ENCODE data around the gene NRG3. TPM values are rescaled to one million over a fixed set of nuclear protein-coding genes. Genes with fewer than 3 reads are reported as not detected.

NRG3 gene
- total and polyA plus RNA-seq, 7 donors, result 0.03 to 0.10 TPM; not detected in 5

GRCh38 chr10:82468453-82468852 lies 593.5 kb downstream of the NRG3 start:
- Histone ChIP-seq H3K27ac (no peak overlapping the region), H3K27me3 (ENCODE audit: insufficient read depth in 3 of 3, low read length in 2 of 3) (no peaks in the 10 kb centered on the region), H3K4me3 (no peak overlapping the region), H3K36me3 (ENCODE audit: insufficient read depth in 1 of 2, low read depth in 1 of 2) (no peaks in the 10 kb centered on the region), H3K4me1 (no peaks in the 10 kb centered on the region), H3K9me3 (no peaks in the 10 kb centered on the region)
- 41 to 50% (median 49%) methylated on average over 1 of the region's 1 CpG for WGBS, 3 donors
- intact Hi-C loops (cut with DNase I), result no loop called here
- DNase-seq (no peak), ATAC-seq (no peak)
- TF ChIP-seq CTCF (IDR thresholded peaks at IDR 0.05), result no peak

GRCh38 chr10:82472406-82473335 lies 597.7 kb downstream of the NRG3 start:
- no peak overlapping the region for H3K4me3 ChIP-seq
- no peaks in the 10 kb centered on the region for H3K9me3 ChIP-seq
- no peaks in the 10 kb centered on the region for H3K36me3 ChIP-seq (ENCODE audit: insufficient read depth in 1 of 2, low read depth in 1 of 2)
- TF ChIP-seq CTCF (IDR thresholded peaks at IDR 0.05), result no peak
- no peak overlapping the region for H3K27ac ChIP-seq
- intact Hi-C loops (cut with DNase I), result no loop called here
- DNase-seq (no peak), ATAC-seq (no peak)
- no peaks in the 10 kb centered on the region for H3K27me3 ChIP-seq (ENCODE audit: insufficient read depth in 3 of 3, low read length in 2 of 3)
- H3K4me1 ChIP-seq, result no peaks in the 10 kb centered on the region
- WGBS, 3 donors, result 83 to 89% (median 85%) methylated on average over 5 of the region's 5 CpGs

GRCh38 chr10:82477776-82478175 lies 602.8 kb downstream of the NRG3 start:
- ATAC-seq, result no peak
- no peak overlapping the region for H3K27ac ChIP-seq
- H3K9me3 ChIP-seq, result no peaks in the 10 kb centered on the region
- no peak overlapping the region for H3K4me3 ChIP-seq
- H3K4me1 ChIP-seq, result no peaks in the 10 kb centered on the region
- no peak for DNase-seq
- H3K27me3 ChIP-seq (ENCODE audit: insufficient read depth in 3 of 3, low read length in 2 of 3), result no peaks in the 10 kb centered on the region
- intact Hi-C loops (cut with DNase I), result no loop called here
- no peak for TF ChIP-seq CTCF (IDR thresholded peaks at IDR 0.05)
- H3K36me3 ChIP-seq (ENCODE audit: insufficient read depth in 1 of 2, low read depth in 1 of 2), result no peaks in the 10 kb centered on the region
- 59% methylated on average over 4 of the region's 4 CpGs for WGBS, 3 donors

GRCh38 chr10:82492647-82493046 lies 617.7 kb downstream of the NRG3 start:
- DNase-seq, result no peak
- intact Hi-C loops (cut with DNase I), result no loop called here
- 55 to 72% (median 63%) methylated on average over 2 of the region's 2 CpGs for WGBS, 3 donors
- TF ChIP-seq CTCF (IDR thresholded peaks at IDR 0.05), result no peak
- no peaks in the 10 kb centered on the region for H3K4me1 ChIP-seq
- no peak overlapping the region for H3K27ac ChIP-seq
- ATAC-seq, result no peak
- no peaks in the 10 kb centered on the region for H3K36me3 ChIP-seq (ENCODE audit: insufficient read depth in 1 of 2, low read depth in 1 of 2)
- H3K9me3 ChIP-seq, result no peaks in the 10 kb centered on the region
- no peaks in the 10 kb centered on the region for H3K27me3 ChIP-seq (ENCODE audit: insufficient read depth in 3 of 3, low read length in 2 of 3)
- H3K4me3 ChIP-seq, result no peak overlapping the region
